ENCODE data around the gene CHD1. TPM values are rescaled to one million over a fixed set of nuclear protein-coding genes. Genes with fewer than 3 reads are reported as not detected.

CHD1 gene
- total and polyA plus RNA-seq, 2 donors (not counting 1 experiment from before 2014, with no cell fraction given): 18.2 to 48.4 TPM

DNA sequence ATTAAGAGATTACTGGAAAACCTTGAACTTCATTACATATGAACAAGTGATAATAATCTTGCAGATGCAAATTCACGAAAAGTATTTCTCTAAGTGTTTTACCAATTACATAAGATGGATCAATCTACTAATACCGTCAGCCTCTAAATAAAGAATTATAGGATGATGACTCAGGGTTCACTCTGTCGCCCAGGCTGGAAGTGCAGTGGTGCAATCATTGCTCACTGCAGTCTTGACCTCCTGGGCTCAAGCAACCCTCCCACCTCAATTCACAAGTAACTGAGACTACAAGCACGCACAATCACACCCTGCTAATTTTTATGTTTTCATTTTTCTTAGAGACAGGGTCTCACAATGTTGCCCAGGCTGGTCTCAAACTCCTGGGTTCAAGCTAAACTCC lies 56.1 kb downstream of the CHD1 start:
- TF ChIP-seq EZH2 (IDR thresholded peaks at IDR 0.05; ENCODE audit: low read length, missing control alignments): no peak
- TF ChIP-seq, protein P1, sequence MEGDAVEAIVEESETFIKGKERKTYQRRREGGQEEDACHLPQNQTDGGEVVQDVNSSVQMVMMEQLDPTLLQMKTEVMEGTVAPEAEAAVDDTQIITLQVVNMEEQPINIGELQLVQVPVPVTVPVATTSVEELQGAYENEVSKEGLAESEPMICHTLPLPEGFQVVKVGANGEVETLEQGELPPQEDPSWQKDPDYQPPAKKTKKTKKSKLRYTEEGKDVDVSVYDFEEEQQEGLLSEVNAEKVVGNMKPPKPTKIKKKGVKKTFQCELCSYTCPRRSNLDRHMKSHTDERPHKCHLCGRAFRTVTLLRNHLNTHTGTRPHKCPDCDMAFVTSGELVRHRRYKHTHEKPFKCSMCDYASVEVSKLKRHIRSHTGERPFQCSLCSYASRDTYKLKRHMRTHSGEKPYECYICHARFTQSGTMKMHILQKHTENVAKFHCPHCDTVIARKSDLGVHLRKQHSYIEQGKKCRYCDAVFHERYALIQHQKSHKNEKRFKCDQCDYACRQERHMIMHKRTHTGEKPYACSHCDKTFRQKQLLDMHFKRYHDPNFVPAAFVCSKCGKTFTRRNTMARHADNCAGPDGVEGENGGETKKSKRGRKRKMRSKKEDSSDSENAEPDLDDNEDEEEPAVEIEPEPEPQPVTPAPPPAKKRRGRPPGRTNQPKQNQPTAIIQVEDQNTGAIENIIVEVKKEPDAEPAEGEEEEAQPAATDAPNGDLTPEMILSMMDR (conservative IDR thresholded peaks at IDR 0.05 in 1 of 2, IDR thresholded peaks at IDR 0.05 in 1 of 2; ENCODE audit: low read depth in 1 of 2, low read length in 2 of 2): no peak
- no peaks in the 10 kb centered on the region for H3K79me2 ChIP-seq (ENCODE audit: control insufficient read depth, insufficient read depth, low read length)
- H3K27ac ChIP-seq (ENCODE audit: insufficient read depth, low read length): no peak overlapping the region
- peak; percentile 50 to 55 for DNase-seq (ENCODE audit: low read depth in 2 of 2)
- H3K4me1 ChIP-seq (ENCODE audit: control insufficient read depth, extremely low read depth, insufficient read depth, low read length): peaks cover 3% of the 10 kb centered on the region
- H4K20me1 ChIP-seq (ENCODE audit: control insufficient read depth, extremely low read depth, insufficient read depth, low read length): no peaks in the 10 kb centered on the region
- no peak overlapping the region for H2AFZ ChIP-seq (ENCODE audit: low read length)
- H3K9ac ChIP-seq (ENCODE audit: insufficient read depth, low read length): no peak overlapping the region
- no peak overlapping the region for H3K4me2 ChIP-seq (ENCODE audit: extremely low read depth, insufficient read depth, low read length)
- no peak overlapping the region for H3K4me3 ChIP-seq (replicated peaks in 1 of 4; ENCODE audit: control extremely low read depth in 1 of 4, insufficient read depth in 1 of 4, low read depth in 3 of 4, low read length in 4 of 4)
- no peaks in the 10 kb centered on the region for H3K9me3 ChIP-seq (ENCODE audit: control insufficient read depth, insufficient read depth, low read depth, low read length)
- H3K36me3 ChIP-seq (ENCODE audit: control insufficient read depth, insufficient read depth, low read length): peaks cover 3% of the 10 kb centered on the region
- H3K27me3 ChIP-seq (ENCODE audit: control insufficient read depth, insufficient read depth, low read length): no peaks in the 10 kb centered on the region

DNA sequence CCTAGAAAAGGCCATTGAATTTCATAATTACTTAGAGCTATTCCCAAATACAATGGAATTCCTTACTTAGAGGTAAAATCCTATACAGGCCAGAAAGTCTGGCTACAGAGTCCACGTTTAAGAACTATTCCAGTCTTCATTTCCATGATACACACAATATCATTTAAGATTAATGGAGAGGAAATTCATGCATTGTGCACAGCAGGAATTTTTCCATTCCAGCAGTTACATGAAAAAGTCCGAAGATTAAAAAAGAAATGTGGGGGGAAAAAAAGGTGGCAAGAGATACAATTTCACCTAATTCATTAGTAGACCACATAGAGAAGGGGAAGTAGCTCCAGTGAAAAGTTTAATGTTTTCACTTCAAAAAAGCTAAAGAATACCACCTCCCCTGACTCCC lies 63.1 kb downstream of the CHD1 start:
- no peaks in the 10 kb centered on the region for H3K27me3 ChIP-seq (ENCODE audit: control insufficient read depth, insufficient read depth, low read length)
- TF ChIP-seq EZH2 (IDR thresholded peaks at IDR 0.05; ENCODE audit: low read length, missing control alignments): no peak
- TF ChIP-seq, protein P1 (conservative IDR thresholded peaks at IDR 0.05 in 1 of 2, IDR thresholded peaks at IDR 0.05 in 1 of 2; ENCODE audit: low read depth in 1 of 2, low read length in 2 of 2): no peak
- DNase-seq (ENCODE audit: low read depth in 2 of 2): peak in 1 of 2 donors; percentile 73

DNA sequence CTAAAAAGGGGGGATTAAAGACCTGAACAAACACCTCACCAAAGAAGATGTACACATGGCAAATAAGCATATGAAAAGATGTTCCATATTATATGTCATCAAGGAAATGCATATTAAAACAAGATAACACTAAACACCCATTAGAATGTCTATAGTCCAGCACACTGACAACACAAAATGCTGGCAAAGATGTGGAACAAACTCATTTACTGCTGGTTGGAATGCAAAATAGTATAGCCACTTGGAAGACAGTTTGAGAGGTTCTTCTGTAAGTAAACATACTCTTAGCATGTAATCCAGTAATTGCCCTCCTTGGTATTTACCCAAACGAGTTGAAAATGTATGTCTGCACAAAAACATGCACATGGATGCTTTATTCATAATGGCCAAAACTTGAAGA lies 81.8 kb downstream of the CHD1 start:
- no peak overlapping the region for H3K4me2 ChIP-seq (ENCODE audit: extremely low read depth, insufficient read depth, low read length)
- no peak overlapping the region for H2AFZ ChIP-seq (ENCODE audit: low read length)
- H3K36me3 ChIP-seq (ENCODE audit: control insufficient read depth, insufficient read depth, low read length): no peaks in the 10 kb centered on the region
- no peak overlapping the region for H3K27ac ChIP-seq (ENCODE audit: insufficient read depth, low read length)
- H3K27me3 ChIP-seq (ENCODE audit: control insufficient read depth, insufficient read depth, low read length): no peaks in the 10 kb centered on the region
- H3K9ac ChIP-seq (ENCODE audit: insufficient read depth, low read length): no peak overlapping the region
- no peak for TF ChIP-seq EZH2 (IDR thresholded peaks at IDR 0.05; ENCODE audit: low read length, missing control alignments)
- TF ChIP-seq, protein P1 (conservative IDR thresholded peaks at IDR 0.05 in 1 of 2, IDR thresholded peaks at IDR 0.05 in 1 of 2; ENCODE audit: low read depth in 1 of 2, low read length in 2 of 2): no peak
- no peak overlapping the region for H3K4me3 ChIP-seq (replicated peaks in 1 of 4; ENCODE audit: control extremely low read depth in 1 of 4, insufficient read depth in 1 of 4, low read depth in 3 of 4, low read length in 4 of 4)
- H3K9me3 ChIP-seq (ENCODE audit: control insufficient read depth, insufficient read depth, low read depth, low read length): no peaks in the 10 kb centered on the region
- no peaks in the 10 kb centered on the region for H3K79me2 ChIP-seq (ENCODE audit: control insufficient read depth, insufficient read depth, low read length)
- H4K20me1 ChIP-seq (ENCODE audit: control insufficient read depth, extremely low read depth, insufficient read depth, low read length): no peaks in the 10 kb centered on the region
- H3K4me1 ChIP-seq (ENCODE audit: control insufficient read depth, extremely low read depth, insufficient read depth, low read length): no peaks in the 10 kb centered on the region
- DNase-seq (ENCODE audit: low read depth in 2 of 2): no peak

More for the DNA sequence above, 63.1 kb downstream of the CHD1 start:
- Histone ChIP-seq H4K20me1 (ENCODE audit: control insufficient read depth, extremely low read depth, insufficient read depth, low read length) (no peaks in the 10 kb centered on the region), H3K79me2 (ENCODE audit: control insufficient read depth, insufficient read depth, low read length) (no peaks in the 10 kb centered on the region), H3K4me1 (ENCODE audit: control insufficient read depth, extremely low read depth, insufficient read depth, low read length) (no peaks in the 10 kb centered on the region), H3K9me3 (ENCODE audit: control insufficient read depth, insufficient read depth, low read depth, low read length) (no peaks in the 10 kb centered on the region), H3K27ac (ENCODE audit: insufficient read depth, low read length) (no peak overlapping the region), H3K4me3 (replicated peaks in 1 of 4; ENCODE audit: control extremely low read depth in 1 of 4, insufficient read depth in 1 of 4, low read depth in 3 of 4, low read length in 4 of 4) (no peak overlapping the region), H3K4me2 (ENCODE audit: extremely low read depth, insufficient read depth, low read length) (no peak overlapping the region), H3K9ac (ENCODE audit: insufficient read depth, low read length) (no peak overlapping the region), H3K36me3 (ENCODE audit: control insufficient read depth, insufficient read depth, low read length) (peaks cover 2% of the 10 kb centered on the region), H2AFZ (ENCODE audit: low read length) (no peak overlapping the region)
